Hepatocyte (in vitro differentiated cells): ENCODE measurements around the gene MAP7. TPM values are rescaled to one million over a fixed set of nuclear protein-coding genes. Genes with fewer than 3 reads are reported as not detected.

Source experiments
- DNase-seq: peaks from one replicate; pipeline ENCODE4 v3.0.0-alpha.2; 2016; ENCODE audit warnings: low spot score
- H2AFZ ChIP-seq: fragments of 200-600 bp; sonication (generic); 2 replicates; pipeline ENCODE4 v1.6.0; 2016; ENCODE audit warnings: antibody characterized with exemption, mild to moderate bottlenecking
- H3K27ac ChIP-seq: fragments of 200-600 bp; sonication (generic); 2 replicates; pipeline ENCODE4 v1.5.1; 2016; ENCODE audit warnings: mild to moderate bottlenecking
- H3K27me3 ChIP-seq: fragments of 200-600 bp; sonication (generic); 2 replicates; pipeline ENCODE4 v1.6.1; 2016
- H3K36me3 ChIP-seq: fragments of 200-600 bp; sonication (generic); replicated peaks from 2 replicates; pipeline ENCODE4 v1.5.1; 2016; ENCODE audit warnings: low read depth; ENCODE audit not compliant: insufficient read depth
- H3K4me1 ChIP-seq: fragments of 200-600 bp; sonication (generic); 2 replicates; pipeline ENCODE4 v1.5.1; 2016; ENCODE audit warnings: mild to moderate bottlenecking, moderate library complexity; ENCODE audit not compliant: insufficient read depth
- H3K4me2 ChIP-seq: fragments of 200-600 bp; sonication (generic); 2 replicates; pipeline ENCODE4 v1.6.0; 2016
- H3K4me3 ChIP-seq: fragments of 200-600 bp; sonication (generic); 2 replicates; pipeline ENCODE4 v1.5.1; 2016; ENCODE audit warnings: mild to moderate bottlenecking
- H3K79me2 ChIP-seq: fragments of 200-600 bp; sonication (generic); 2 replicates; pipeline ENCODE4 v1.6.0; 2017; ENCODE audit warnings: mild to moderate bottlenecking
- H3K9me2 ChIP-seq: fragments of 200-600 bp; sonication (generic); replicated peaks from 2 replicates; pipeline ENCODE4 v1.6.0; 2017; ENCODE audit warnings: mild to moderate bottlenecking; ENCODE audit not compliant: insufficient read depth
- H3K9me3 ChIP-seq: fragments of 200-600 bp; sonication (generic); 2 replicates; pipeline ENCODE4 v1.5.1; 2016; ENCODE audit warnings: low read depth, mild to moderate bottlenecking
- H4K20me1 ChIP-seq: fragments of 200-600 bp; sonication (generic); 2 replicates; pipeline ENCODE4 v1.6.0; 2016; ENCODE audit warnings: mild to moderate bottlenecking; ENCODE audit not compliant: insufficient read depth, poor library complexity, severe bottlenecking
- EZH2 ChIP-seq: fragments of 200-600 bp; sonication (generic); IDR thresholded peaks from 2 replicates; pipeline ENCODE4 v1.6.1; 2016; ENCODE audit warnings: antibody characterized with exemption, mild to moderate bottlenecking, borderline replicate concordance
- EZH2phosphoT487 ChIP-seq: fragments of 200-600 bp; sonication (generic); IDR thresholded peaks from one replicate; pipeline ENCODE4 v1.6.1; 2018; ENCODE audit warnings: antibody characterized with exemption, mild to moderate bottlenecking, low read depth, moderate library complexity; ENCODE audit not compliant: unreplicated experiment, severe bottlenecking
- WGBS: methylation state at CpG from one replicate; pipeline ENCODE4 v1.1.6; 2016; ENCODE audit warnings: low lambda C conversion rate; ENCODE audit errors: missing lambda C conversion rate; 5-methylcytosine and 5-hydroxymethylcytosine counted together
- polyA plus RNA-seq: library from polyadenylated mRNA; unstranded; fragments of >200 nt; fragmentation: Nextera tagmentation; extraction: Ambion mirVana; gene quantifications from 2 replicates; pipeline ENCODE4 v1.2.1, GENCODE V29; 2016
- total RNA-seq: library from RNA; depleted of rRNA; stranded (reverse); fragments of >200 nt; gene quantifications from 2 replicates; pipeline ENCODE4 v1.2.3, GENCODE V29; 2014
- TF ChIP-seq, protein P1 (sequence below): fragments of 200-600 bp; sonication (generic); IDR thresholded peaks from 2 replicates; pipeline ENCODE4 v1.5.1; 2016; ENCODE audit warnings: antibody characterized with exemption, mild to moderate bottlenecking; ENCODE audit not compliant: poor library complexity

MAP7 gene
- total and polyA plus RNA-seq, 2 experiments from 2014 or later: 13.4 to 22.9 TPM

DNA sequence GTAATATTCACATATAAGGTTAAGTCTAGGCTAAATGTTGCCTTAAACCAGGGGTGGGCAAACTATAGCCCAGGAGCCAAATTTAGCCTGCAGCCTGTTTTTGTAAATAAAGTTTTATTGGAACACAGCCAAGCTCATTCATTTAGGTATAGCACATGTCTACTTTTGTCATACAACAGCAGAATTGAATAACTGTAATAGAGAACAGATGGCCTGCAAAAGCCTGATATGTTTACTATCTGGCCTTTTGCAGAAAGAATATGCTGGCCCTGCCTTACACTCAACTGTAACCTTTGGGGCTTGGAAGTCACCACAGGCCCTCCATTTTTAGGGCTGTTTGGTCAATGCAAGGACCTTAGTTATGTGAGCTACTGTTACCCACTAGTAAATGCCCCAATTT, 242.9 kb downstream of the MAP7 start:
- Histone ChIP-seq H4K20me1 (no peaks in the 10 kb centered on the region), H3K27me3 (no peaks in the 10 kb centered on the region), H3K9me2 (no peaks in the 10 kb centered on the region), H3K79me2 (no peaks in the 10 kb centered on the region), H3K4me1 (no peaks in the 10 kb centered on the region), H3K9me3 (no peaks in the 10 kb centered on the region), H3K27ac (no peak overlapping the region), H3K4me2 (no peak overlapping the region), H2AFZ (no peak overlapping the region), H3K4me3 (no peak overlapping the region), H3K36me3 (no peaks in the 10 kb centered on the region)
- TF ChIP-seq EZH2phosphoT487 (no peak), EZH2 (no peak)
- TF ChIP-seq, protein P1, sequence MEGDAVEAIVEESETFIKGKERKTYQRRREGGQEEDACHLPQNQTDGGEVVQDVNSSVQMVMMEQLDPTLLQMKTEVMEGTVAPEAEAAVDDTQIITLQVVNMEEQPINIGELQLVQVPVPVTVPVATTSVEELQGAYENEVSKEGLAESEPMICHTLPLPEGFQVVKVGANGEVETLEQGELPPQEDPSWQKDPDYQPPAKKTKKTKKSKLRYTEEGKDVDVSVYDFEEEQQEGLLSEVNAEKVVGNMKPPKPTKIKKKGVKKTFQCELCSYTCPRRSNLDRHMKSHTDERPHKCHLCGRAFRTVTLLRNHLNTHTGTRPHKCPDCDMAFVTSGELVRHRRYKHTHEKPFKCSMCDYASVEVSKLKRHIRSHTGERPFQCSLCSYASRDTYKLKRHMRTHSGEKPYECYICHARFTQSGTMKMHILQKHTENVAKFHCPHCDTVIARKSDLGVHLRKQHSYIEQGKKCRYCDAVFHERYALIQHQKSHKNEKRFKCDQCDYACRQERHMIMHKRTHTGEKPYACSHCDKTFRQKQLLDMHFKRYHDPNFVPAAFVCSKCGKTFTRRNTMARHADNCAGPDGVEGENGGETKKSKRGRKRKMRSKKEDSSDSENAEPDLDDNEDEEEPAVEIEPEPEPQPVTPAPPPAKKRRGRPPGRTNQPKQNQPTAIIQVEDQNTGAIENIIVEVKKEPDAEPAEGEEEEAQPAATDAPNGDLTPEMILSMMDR: no peak
- no peak for DNase-seq

DNA sequence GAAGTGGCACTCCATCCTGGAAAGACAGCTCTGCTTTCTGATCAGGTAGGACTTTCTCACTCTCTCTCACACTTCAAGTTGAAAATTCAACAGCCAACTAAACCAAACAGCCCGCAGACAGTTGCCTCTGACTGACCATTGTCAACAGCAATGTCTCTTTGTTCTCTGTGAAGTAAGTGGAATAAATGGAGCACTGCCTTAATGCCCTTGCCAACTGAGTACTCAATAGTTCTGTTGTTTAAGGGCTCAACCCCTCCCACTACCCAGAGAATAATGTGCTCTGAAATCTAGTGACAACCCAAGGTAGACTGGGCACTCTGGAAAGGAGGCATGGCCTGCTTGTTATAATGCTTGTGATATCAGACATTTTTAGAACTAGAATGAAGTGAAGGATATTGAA, 243.8 kb downstream of the MAP7 start:
- Histone ChIP-seq H3K4me2 (no peak overlapping the region), H3K4me3 (no peak overlapping the region), H3K27ac (no peak overlapping the region), H3K79me2 (no peaks in the 10 kb centered on the region), H3K4me1 (no peaks in the 10 kb centered on the region), H4K20me1 (no peaks in the 10 kb centered on the region), H3K27me3 (no peaks in the 10 kb centered on the region), H2AFZ (no peak overlapping the region), H3K36me3 (no peaks in the 10 kb centered on the region), H3K9me2 (no peaks in the 10 kb centered on the region), H3K9me3 (no peaks in the 10 kb centered on the region)
- TF ChIP-seq EZH2phosphoT487 (no peak), EZH2 (no peak)
- TF ChIP-seq, protein P1: no peak
- no peak for DNase-seq
- 72% methylated on average over 1 of the region's 1 CpG for whole genome bisulfite sequencing

DNA sequence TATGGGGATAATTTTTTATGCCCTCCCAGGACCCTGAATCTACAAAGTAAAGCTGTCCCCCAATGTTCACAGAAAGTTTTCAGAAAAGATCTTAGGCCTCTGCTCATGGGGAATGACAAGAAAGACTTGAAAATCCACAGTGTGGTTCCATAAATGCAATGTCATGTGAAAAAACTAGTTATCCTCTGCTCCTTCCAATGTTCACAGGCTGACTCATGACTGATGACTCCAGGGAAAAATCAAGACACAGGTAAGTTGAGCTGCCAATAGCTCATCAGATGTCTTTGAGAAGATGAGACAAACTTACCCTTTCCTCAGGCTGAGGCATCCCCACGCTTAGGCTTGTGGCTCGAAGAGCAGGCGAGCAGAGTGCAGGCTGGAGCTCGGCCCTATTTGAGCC, 245.8 kb downstream of the MAP7 start:
- Histone ChIP-seq H3K4me1 (no peaks in the 10 kb centered on the region), H4K20me1 (no peaks in the 10 kb centered on the region), H3K79me2 (no peaks in the 10 kb centered on the region), H3K36me3 (no peaks in the 10 kb centered on the region), H3K9me3 (no peaks in the 10 kb centered on the region), H3K9me2 (no peaks in the 10 kb centered on the region), H3K4me3 (no peak overlapping the region), H3K4me2 (no peak overlapping the region), H3K27ac (no peak overlapping the region), H3K27me3 (no peaks in the 10 kb centered on the region), H2AFZ (no peak overlapping the region)
- DNase-seq: no peak
- TF ChIP-seq, protein P1: no peak
- no peak for TF ChIP-seq EZH2
- TF ChIP-seq EZH2phosphoT487: no peak
- WGBS: 90% methylated on average over 4 of the region's 4 CpGs

DNA sequence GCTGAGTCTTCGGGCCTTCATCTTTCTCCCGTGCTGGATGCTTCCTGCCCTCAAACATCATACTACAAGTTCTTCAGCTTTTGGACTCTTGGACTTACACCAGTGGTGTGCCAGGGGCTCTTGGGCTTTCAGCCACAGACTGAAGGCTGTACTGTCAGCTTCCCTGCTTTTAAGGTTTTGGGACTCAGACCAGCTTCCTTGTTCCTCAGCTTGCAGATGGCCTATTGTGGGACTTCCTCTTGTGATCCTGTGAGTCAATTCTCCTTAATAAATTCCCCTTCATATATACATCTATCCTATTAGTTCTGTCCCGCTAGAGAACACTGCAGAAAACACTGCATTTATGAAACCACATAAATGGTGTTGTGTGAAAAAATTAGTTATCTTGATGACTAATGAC, 246.7 kb downstream of the MAP7 start:
- H3K27me3 ChIP-seq: no peaks in the 10 kb centered on the region
- no peak overlapping the region for H2AFZ ChIP-seq
- no peak for TF ChIP-seq EZH2
- TF ChIP-seq, protein P1: no peak
- TF ChIP-seq EZH2phosphoT487: no peak
- no peaks in the 10 kb centered on the region for H3K79me2 ChIP-seq
- WGBS: 98% methylated on average over 3 of the region's 3 CpGs
- H3K9me2 ChIP-seq: no peaks in the 10 kb centered on the region
- H3K4me2 ChIP-seq: no peak overlapping the region
- no peak for DNase-seq
- H3K36me3 ChIP-seq: no peaks in the 10 kb centered on the region
- no peak overlapping the region for H3K4me3 ChIP-seq
- H3K27ac ChIP-seq: no peak overlapping the region
- H3K4me1 ChIP-seq: no peaks in the 10 kb centered on the region
- H3K9me3 ChIP-seq: no peaks in the 10 kb centered on the region
- no peaks in the 10 kb centered on the region for H4K20me1 ChIP-seq
